GDM1 (cell line): ENCODE results near the gene UBE2V1.
A peak's percentile ranks its signal among the peaks of the same experiment; 100 is the strongest.
"Not testable (repeated sequence)": the region's sequence is repeated elsewhere in the genome, so short reads cannot be mapped to it uniquely, and the experiment has no call there.

Experiments used
- DNase-seq: peaks from one replicate; lab custom pipeline; 2025; lab: John Stamatoyannopoulos, UW

UBE2V1 gene

GRCh38 chr20:50095476-50096078 is 17.4 kb downstream of the UBE2V1 start:
- no peak for DNase-seq

GRCh38 chr20:50094522-50094921 is 18.4 kb downstream of the UBE2V1 start:
- DNase-seq = no peak

- DNase-seq = no peak
Measured at GRCh38 chr20:50093240-50093639, 19.7 kb downstream of the UBE2V1 start.

DNA sequence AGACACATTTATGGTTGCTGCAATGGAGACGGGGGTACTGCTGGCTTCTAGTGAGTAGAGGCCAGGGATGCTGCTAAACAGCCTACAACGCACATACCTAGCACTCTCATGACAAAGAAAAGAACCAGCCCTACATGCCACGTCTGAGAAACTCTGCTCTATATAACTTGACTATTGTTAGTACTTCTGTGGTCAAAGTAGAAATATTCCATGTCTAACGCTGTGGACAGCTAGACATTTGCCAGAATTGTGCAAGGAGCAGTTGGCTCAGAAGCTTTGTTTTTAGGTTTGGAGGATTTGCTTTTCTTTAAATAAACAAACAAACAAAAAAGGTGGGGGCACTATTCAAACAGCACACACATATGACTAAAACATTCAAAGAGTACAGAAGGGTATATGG is 20.5 kb downstream of the UBE2V1 start:
- DNase-seq = no peak

DNA sequence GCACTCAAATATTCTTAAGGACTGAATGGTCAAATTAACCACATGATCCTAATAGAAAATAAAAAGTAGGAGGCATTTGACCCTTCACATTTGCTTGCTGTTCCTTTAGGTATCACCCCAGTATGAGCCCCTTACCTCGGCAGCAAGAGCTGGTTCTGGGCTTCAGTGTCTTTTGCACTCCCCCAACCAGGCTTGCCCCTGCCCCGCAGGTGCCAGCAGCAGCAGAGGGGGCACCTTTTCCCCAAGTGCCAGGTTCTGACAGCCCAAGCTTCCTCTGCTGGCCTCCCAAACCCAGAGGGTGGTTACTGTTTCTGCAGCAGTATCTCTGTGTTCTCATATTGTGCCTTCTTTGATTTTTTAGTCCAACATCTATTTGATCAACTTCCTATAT is 23.2 kb downstream of the UBE2V1 start:
- DNase-seq = no peak

DNA sequence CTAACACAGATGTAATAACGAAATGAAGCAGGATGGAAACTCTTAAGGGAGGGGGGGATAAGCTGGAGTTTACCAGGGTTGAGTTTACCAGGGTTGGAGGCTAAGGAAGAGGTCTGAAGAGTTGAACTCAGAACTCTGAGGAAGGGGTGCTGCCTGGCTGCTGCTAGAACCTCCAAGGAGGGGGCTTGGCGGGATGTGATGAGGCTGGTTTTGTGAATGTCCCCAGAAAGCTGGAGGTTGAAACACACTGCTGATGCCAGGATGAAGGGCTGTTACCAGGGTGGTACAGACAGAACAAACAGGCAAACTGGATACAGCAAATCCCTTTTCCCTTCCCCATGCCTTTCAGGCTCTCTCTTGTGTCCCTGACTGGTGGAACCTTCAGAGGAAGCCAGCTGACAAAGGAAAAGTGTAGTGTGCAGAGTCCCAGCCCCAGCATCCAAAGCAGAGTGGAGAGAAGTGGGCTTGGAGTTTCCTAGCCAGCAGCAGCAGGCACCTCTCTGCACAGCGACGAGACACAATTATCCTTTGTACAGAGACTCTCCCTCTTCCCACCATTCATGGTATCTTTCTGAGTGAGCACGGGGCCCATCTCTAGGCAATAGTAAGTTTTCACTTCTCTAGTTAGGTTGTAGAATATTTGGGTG is 23.7 kb downstream of the UBE2V1 start:
- DNase-seq = no peak

DNA sequence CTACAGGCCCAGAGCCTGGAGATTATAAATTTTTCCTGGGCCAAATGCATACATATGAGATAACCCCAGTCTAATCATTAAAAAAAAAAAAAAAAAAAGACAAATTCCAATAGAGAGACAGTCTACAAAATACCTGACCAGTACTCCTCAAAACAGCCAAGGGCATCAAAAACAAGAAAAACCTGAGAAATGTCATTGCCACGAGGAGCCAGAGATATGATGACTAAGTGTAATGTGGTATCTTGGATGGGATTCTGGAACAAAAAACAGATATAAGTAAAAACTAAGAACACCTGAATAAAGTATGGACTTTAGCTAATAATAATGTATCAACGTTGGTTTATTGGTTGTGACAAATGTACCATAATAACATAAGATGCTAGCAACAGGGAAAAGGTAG is 24.9 kb downstream of the UBE2V1 start:
- no peak for DNase-seq

DNA sequence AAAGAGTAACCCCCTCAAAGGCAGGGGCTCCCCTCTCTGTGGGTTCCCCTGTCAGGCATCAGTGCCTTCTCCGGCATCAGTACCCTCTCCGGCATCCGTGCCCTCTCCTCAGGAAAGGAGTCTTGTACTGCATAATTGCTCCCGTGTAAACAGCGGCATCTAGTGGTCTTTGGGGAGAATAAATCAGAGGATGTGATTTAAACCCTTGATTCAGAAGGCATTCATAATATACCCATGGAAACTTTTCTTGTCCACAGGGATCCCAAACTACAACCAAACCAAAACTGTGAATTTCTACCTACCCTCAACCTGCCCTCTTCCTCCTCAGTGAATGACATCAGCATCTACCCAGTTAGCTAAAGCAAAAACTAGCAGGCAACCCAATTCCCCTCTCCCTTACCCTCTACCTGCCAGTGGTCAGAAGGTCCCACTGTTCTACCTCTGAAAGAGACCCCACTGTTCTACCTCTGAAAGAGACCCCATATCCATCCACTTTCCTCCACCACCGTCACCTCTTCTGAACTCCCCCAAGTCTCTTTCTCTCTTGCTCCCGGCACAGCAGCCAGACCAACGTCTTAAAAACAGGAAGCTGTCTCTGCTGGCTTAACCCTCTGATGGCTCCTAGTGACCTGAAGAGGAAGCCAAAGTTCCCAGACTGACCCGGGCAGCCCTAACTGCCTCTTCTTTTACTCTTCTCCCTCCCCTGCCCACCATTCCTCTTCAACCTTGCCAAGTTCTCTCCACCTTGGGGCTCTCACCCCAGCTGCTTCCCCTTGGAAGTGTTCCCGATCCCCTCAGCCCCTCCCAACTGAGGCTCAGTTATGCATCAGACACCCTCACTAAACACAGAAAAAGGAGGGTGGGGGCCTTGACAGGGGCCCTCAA is 27.2 kb downstream of the UBE2V1 start:
- DNase-seq = peak; percentile 59

DNA sequence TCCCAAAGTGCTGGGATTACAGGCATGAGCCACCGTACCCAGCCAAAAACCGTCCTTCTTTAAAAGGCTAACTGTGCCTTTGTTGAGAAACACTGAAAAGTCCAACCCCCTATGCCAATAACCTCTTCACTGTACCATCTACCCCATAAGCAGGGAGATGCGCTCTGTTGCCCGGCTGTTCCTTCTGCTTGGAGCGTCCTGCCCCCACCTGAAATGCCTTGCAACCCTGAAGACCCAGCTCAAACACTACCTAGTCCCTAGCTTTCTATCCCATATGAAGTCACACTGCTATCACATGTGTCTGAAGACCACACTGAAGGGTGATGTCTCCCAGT is 27.8 kb downstream of the UBE2V1 start:
- no peak for DNase-seq

DNA sequence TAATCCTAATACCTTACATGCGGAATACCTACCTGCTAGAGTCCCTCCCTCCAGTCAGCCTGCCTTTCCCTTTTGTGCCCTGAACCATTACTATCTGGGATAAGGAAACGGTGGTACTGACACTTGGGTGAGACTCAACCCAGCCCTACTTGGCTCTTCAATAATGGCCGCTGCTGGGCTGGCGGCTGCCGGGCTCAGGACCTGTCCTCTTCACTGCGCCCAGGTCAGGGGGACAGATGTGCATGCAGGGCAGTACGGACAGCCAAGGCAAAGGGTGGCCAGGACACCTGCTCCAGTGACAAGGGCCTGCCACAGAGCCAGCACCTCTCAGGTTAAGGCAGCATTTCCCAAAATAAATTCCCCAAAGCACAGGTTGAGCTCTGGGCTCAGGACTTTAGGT is 29.9 kb downstream of the UBE2V1 start:
- DNase-seq = no peak

GRCh38 chr20:50082056-50082455 is 30.9 kb downstream of the UBE2V1 start:
- not testable (repeated sequence) for DNase-seq

DNA sequence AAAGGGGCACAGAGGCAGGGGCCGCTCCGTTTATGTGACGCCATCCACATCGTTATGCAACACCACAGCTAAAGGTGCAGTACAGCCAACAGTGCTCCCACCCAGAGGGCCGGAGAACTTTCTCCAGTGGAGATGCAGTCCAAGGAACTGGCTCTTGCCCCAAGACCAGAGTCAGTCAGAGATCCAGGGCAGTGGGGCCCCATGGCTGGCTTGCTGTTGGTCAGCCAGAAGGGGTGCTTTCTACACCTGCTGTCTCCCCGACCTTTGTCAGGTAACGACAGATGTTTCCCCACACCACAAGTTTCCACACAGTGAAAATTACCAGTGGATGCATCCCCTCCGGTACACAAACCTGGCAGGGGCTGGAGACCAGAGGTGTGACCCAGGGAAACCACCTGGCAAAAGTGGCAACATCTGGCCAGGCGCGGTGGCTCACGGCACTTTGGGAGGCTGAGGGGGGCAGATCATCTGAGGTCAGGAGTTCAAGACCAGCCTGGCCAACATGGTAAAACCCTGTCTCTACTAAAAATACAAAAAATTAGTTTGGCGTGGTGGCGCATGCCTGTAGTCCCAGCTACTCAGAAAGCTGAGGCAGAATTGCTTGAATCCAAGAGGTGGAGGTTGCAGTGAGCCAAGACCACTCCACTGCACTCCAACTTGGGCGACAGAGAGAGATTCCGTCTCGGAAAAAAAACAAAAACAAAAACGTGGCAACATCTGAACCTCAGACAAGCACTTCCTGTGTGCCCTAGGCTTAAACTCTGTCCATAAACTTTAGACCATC is 34.9 kb downstream of the UBE2V1 start:
- no peak for DNase-seq

- DNase-seq = no peak
Measured at GRCh38 chr20:50073500-50073899, 39.5 kb downstream of the UBE2V1 start.

GRCh38 chr20:50071039-50071888 is 41.7 kb downstream of the UBE2V1 start:
- DNase-seq = peak; percentile 79

DNA sequence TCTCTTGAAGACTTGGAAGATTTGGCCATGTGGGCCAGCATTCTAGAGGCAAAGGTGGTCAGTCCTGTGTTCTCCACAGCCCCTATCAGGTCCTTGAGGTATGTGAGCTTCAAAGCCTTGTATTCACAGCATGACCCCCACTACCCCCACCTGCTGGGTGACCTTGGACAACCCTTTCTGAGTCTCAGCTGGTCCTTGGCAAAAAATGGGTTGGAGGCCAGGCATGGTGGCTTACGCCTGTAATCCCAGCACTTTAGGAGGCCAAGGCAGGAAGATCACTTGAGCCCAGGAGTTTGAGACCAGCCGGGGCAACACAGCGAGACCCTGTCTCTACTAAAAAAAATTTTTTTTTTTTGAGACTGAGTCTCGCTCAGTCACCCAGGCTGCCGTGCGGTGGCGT is 42.6 kb downstream of the UBE2V1 start:
- no peak for DNase-seq

GRCh38 chr20:50068041-50068651 is 44.8 kb downstream of the UBE2V1 start:
- DNase-seq = no peak

- DNase-seq = no peak
Measured at GRCh38 chr20:50067461-50067860, 45.5 kb downstream of the UBE2V1 start.

DNA sequence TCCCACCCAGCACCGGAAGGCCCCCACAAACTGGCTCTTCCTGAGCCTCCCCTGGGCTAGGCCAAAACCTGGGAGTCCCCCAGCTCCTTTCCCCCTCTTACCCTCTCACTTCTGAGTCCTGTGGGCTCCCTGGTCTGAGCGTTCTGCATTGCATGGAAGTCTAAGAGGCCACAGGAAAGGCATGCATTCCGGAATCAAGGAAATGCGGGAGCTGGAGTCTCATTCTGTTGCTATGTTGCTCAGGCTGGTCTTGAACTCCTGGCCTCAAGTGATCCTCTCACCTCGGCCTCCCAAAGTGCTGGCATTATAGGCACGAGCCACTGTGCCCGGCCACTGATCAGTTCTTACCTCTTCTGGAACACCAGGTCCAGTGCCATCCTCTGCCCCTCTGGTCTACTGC is 45.9 kb downstream of the UBE2V1 start:
- no peak for DNase-seq

GRCh38 chr20:50066161-50066834 is 46.7 kb downstream of the UBE2V1 start:
- DNase-seq = no peak

GRCh38 chr20:50065325-50065615 is 47.7 kb downstream of the UBE2V1 start:
- DNase-seq = no peak

GRCh38 chr20:50063763-50064162 is 49.2 kb downstream of the UBE2V1 start:
- DNase-seq = not testable (repeated sequence)
